ENCODE results near the gene KIF24. TPM values are rescaled to one million over a fixed set of nuclear protein-coding genes. Genes with fewer than 3 reads are reported as not detected.
"Not testable (repeated sequence)": the region's sequence is repeated elsewhere in the genome, so short reads cannot be mapped to it uniquely, and the experiment has no call there.

Gene KIF24
- total RNA-seq, 1 donor from 2014 or later = 3.5 TPM

GRCh38 chr9:34363619-34364351 lies 34.7 kb upstream of the KIF24 start:
- DNase-seq (ENCODE audit: low read depth) = no peak

GRCh38 chr9:34362614-34363214 lies 33.6 kb upstream of the KIF24 start:
- DNase-seq (ENCODE audit: low read depth) = no peak

GRCh38 chr9:34352957-34353356 lies 23.9 kb upstream of the KIF24 start:
- DNase-seq (ENCODE audit: low read depth) = not testable (repeated sequence)

GRCh38 chr9:34352122-34352652 lies 23.1 kb upstream of the KIF24 start:
- DNase-seq (ENCODE audit: low read depth) = not testable (repeated sequence)

GRCh38 chr9:34349324-34349723 lies 20.3 kb upstream of the KIF24 start:
- DNase-seq (ENCODE audit: low read depth) = no peak

GRCh38 chr9:34347800-34348158 lies 18.7 kb upstream of the KIF24 start:
- DNase-seq (ENCODE audit: low read depth) = no peak

GRCh38 chr9:34346873-34347799 lies 18.1 kb upstream of the KIF24 start:
- no peak for DNase-seq (ENCODE audit: low read depth)

- DNase-seq (ENCODE audit: low read depth) = no peak
These were observed 14.5 kb upstream of the KIF24 start for GRCh38 chr9:34343605-34344004.

- no peak for DNase-seq (ENCODE audit: low read depth)
These were observed 14.0 kb upstream of the KIF24 start for GRCh38 chr9:34343090-34343489.

- no peak for DNase-seq (ENCODE audit: low read depth)
These were observed 12.7 kb upstream of the KIF24 start for GRCh38 chr9:34341659-34342295.

- DNase-seq (ENCODE audit: low read depth) = no peak
These were observed 9.8 kb upstream of the KIF24 start for GRCh38 chr9:34338665-34339385.

GRCh38 chr9:34338079-34338478 lies 9.0 kb upstream of the KIF24 start:
- not testable (repeated sequence) for DNase-seq (ENCODE audit: low read depth)

- DNase-seq (ENCODE audit: low read depth) = no peak
These were observed 8.3 kb upstream of the KIF24 start for GRCh38 chr9:34337403-34337802.

GRCh38 chr9:34335376-34335775 lies 6.3 kb upstream of the KIF24 start:
- DNase-seq (ENCODE audit: low read depth) = no peak

- no peak for DNase-seq (ENCODE audit: low read depth)
These were observed 5.8 kb upstream of the KIF24 start for GRCh38 chr9:34334916-34335315.

GRCh38 chr9:34334337-34334824 lies 5.3 kb upstream of the KIF24 start:
- no peak for DNase-seq (ENCODE audit: low read depth)

GRCh38 chr9:34333836-34334235 lies 4.8 kb upstream of the KIF24 start:
- no peak for DNase-seq (ENCODE audit: low read depth)

- peak; percentile 71 for DNase-seq (ENCODE audit: low read depth)
These were observed 3.3 kb upstream of the KIF24 start for GRCh38 chr9:34332076-34332964.

- DNase-seq (ENCODE audit: low read depth) = no peak
These were observed 2.1 kb upstream of the KIF24 start for GRCh38 chr9:34331196-34331595.

- DNase-seq (ENCODE audit: low read depth) = peak; percentile 44
These were observed 525 bp downstream of the KIF24 start for GRCh38 chr9:34328500-34328986.

Measured in renal cortical epithelial cell (primary cell).